ENCODE results near the gene ASAP2.

GRCh38 chr2:9252002-9252357, 45.4 kb downstream of the ASAP2 start:
- TF ChIP-seq CTCF (IDR thresholded peaks at IDR 0.05) (no peak), POLR2A (IDR thresholded peaks at IDR 0.05) (no peak)

All from tibial nerve (tissue), 3 donors.